H1 (cell line): ENCODE measurements around the gene GCH1. TPM values are rescaled to one million over a fixed set of nuclear protein-coding genes. Genes with fewer than 3 reads are reported as not detected.

Experiments
- CHD1 ChIP-seq: IDR thresholded peaks from 2 replicates; pipeline ENCODE4 v1.6.1; 2012; ENCODE audit warnings: low read depth, low read length, improper control_type of control experiment
- JUND ChIP-seq: IDR thresholded peaks from 2 replicates; pipeline ENCODE4 v1.6.1; 2011; ENCODE audit warnings: mild to moderate bottlenecking, improper control_type of control experiment, low read length
- NRF1 ChIP-seq: IDR thresholded peaks from 2 replicates; pipeline ENCODE4 v1.6.1; 2011; ENCODE audit warnings: mild to moderate bottlenecking, low read depth, low read length, improper control_type of control experiment
- polyA plus RNA-seq, 7 experiments: library from polyadenylated mRNA; depleted of rRNA in 3 of 7; stranded (reverse) in 5 of 7; unstranded in 2 of 7; fragments of >200 nt in 5 of 7; fragments of 200-250 nt in 2 of 7; gene quantifications; 1 replicate in 5 of 7; 2 replicates in 1 of 7; 4 replicates in 1 of 7; pipeline versions ENCODE4 v1.2.1 to v1.2.3, GENCODE V29; 2011 to 2013; ENCODE audit warnings: missing spikeins in 2 of 7, mixed read lengths in 2 of 7
- total RNA-seq: library from RNA; stranded (reverse); fragmentation: NEBNext Ultra II Directional; extraction: Animal tissue kit (Norgen Biotek cat#: 25700); gene quantifications from 2 replicates; pipeline ENCODE4 v1.2.1, GENCODE V29; 2021

GCH1 gene
- total and polyA plus RNA-seq, 2 of the 8 experiments (the other 6 are each of a cell fraction or from before 2014, with no cell fraction given) = 7.3 to 7.9 TPM

- no peak for TF ChIP-seq CHD1
- no peak for TF ChIP-seq JUND
- no peak for TF ChIP-seq NRF1
- TF ChIP-seq, all 59 proteins: peak for 0
Observed at GRCh38 chr14:54834727-54835126, 67.9 kb downstream of the GCH1 start (continued).
